ENCODE results near the gene ZNF777.
A peak's percentile ranks its signal among the peaks of the same experiment; 100 is the strongest.
"Not testable (repeated sequence)": the region's sequence is repeated elsewhere in the genome, so short reads cannot be mapped to it uniquely, and the experiment has no call there.

The ZNF777 gene

GRCh38 chr7:149449897-149450296, 11.0 kb downstream of the ZNF777 start:
- no peak for DNase-seq

DNA sequence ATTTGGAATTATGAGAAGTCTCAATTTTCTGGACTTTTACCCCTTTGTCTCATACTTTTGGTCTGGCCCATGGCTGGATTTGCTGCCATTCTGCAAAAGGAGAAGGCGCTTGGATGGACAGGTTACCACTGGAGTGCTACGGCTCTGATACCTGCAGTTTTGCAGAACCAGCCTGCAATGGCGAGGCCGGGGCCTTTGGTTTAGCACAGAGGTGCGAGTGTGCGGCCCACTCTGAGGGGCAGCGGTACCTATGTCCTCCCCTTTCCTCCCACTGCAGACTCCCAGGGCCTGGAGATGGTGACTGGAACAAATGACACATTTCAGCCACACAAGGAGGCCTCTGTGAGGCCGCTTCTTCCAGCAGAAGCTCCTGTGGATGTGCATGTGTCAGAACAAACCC, 11.9 kb downstream of the ZNF777 start:
- DNase-seq: no peak

DNA sequence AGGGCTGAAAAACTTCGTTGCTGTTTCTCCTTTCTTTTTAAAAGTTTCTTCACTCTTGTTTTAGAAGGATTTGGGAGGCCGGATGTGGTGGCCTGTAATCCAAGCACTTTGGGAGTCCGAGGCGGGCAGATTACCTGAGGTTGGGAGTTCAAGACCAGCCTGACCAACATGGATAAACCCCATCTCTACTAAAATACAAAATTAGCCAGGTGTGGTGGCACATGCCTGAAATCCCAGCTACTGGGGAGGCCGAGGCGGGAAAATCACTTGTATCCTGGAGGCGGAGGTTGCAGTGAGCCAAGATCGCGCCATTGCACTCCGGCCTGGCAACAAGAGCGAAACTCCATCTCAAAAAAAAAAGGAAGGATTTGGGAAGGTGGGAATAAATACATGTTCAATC, 14.8 kb downstream of the ZNF777 start:
- DNase-seq: not testable (repeated sequence)

DNA sequence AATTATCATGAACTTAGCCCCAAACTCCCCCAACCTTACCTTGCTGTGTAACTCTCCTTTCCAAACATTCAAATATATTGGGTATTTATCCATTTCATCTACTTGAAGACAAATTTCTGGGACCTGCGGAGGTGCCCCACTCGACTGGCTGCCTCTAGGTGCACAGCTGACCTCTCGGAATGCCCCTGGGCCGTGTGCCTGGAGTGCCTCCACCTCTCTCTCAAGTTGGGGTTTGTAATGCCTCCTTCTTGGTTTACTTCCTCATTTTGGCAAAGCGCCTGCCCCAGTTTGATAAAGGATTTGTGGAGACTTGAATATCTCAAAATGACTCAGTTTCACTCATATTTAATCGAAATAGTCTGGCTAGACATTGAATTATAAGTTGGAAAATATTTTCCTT, 16.6 kb downstream of the ZNF777 start:
- DNase-seq: no peak

DNA sequence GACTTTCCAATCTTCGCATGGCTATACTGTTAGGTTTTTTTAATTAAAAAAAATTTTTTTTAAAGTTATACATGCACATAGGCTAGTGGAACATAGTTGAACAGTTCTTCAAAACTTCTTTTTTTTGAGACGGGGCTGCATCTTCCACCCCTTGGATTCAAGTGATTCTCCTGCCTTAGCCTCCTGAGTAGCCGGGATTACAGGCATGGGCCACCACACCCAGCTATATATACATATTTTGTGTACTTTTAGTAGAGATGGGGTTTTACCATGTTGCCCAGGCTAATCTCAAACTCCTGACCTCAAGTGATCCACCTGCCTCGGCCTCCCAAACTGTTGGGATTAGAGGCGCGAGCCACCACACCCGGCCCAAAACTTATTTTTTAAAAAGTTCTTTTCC, 17.3 kb downstream of the ZNF777 start:
- DNase-seq: no peak

DNA sequence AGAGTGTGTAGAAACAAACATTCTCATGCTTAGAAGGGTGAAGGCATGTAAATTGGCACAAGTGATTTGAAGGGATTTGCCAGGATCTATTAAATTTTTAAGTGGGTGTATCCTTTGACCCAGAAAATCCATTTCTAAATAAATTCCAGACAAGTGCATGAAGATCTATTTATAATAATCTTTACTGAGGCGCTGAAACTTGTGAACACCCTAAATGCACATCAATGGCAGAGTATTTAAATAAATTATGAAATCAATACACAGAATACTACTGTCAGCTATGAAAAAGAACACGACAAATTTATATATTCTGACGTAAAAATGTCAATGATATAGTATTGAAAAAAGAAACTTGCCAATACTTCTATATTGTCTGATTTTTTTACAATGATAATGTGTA, 17.9 kb downstream of the ZNF777 start:
- DNase-seq: no peak

DNA sequence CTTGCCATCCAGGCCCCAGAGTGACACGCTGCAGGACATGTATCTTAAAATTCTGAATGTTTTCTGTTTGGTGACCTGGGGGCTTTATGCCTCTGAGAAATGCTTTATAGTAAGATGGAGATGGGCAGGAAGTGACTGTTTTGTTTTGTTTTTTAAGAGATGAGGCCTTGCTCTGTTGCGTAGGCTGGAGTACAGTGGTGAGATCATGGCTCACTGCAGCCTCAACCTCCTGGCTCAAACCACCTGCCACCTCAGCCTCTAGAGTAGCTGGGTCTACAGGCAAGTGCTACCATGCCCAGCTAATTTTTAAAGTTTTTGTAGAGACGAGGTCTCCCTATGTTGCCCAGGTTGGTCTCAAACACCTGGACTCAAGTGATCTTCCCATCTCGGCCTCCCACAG, 20.6 kb downstream of the ZNF777 start:
- no peak for DNase-seq

DNA sequence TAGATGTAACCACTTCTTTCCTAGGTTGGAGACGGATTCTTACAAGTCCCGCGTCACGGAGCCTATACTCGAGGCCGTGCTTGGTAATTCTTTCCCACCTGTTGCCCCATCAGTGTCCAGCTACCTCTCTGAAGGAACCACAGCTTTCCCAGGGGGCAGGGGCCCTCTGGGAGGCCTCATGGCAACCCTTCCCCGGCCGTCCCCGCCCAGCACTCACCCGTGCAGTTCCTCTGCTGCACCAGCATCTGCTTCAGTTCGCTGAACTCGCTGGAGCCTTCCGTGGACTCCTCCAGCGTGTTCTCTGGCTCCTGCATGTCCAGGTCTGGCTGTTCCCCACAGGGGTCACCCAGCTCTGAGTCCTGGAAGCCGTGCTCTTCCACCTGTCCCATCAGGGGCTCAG, 24.5 kb downstream of the ZNF777 start:
- no peak for DNase-seq

DNA sequence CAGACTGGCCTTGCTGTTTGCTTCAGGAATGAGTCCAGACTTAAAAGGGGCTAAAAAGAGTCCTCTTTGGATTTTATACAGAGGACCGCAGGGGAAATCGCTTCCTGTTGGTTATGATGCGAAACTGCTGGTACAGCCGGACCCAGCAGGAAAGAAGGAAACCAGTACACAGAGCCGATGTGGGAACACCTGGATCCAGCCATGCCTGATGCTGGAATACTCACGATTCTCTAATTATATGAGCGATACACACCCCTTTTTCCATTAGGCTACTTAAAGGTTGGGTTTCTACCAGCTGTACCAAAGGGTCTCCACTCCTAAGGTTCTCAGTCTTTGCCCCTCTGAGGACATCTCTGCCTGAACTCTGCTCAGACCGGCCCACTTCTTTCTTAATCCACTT, 27.7 kb downstream of the ZNF777 start:
- DNase-seq: no peak

GRCh38 chr7:149432121-149432691, 28.7 kb downstream of the ZNF777 start:
- no peak for DNase-seq

DNA sequence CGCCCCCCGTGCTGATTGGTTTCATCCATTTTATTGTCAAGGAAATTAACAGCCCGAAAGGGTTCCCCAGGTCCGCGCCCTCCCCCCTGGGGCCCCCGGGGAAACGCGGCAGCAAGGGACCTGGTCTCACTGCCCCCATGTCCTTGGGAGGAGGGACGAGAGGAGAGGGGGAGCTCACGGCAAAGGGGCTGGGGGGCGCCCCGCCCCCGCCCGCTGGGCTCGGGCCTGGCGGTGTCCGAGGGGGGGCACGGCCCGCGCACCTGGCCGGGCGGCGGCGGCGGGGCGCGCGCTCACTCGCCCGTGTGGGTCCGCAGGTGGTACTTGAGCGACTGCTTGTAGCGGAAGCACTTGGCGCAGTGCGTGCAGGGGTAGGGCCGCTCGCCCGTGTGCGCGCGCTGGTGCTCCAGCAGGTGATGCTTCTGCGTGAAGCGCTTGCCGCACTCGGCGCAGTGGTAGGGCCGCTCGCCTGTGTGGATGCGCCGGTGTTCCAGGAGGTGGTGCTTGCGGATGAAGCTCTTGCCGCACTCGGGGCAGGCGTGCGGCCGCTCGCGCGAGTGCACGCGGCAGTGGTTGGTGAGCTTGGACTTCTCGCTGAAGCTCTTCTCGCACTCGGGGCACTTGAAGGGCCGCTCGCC, 29.3 kb downstream of the ZNF777 start:
- DNase-seq: no peak

DNA sequence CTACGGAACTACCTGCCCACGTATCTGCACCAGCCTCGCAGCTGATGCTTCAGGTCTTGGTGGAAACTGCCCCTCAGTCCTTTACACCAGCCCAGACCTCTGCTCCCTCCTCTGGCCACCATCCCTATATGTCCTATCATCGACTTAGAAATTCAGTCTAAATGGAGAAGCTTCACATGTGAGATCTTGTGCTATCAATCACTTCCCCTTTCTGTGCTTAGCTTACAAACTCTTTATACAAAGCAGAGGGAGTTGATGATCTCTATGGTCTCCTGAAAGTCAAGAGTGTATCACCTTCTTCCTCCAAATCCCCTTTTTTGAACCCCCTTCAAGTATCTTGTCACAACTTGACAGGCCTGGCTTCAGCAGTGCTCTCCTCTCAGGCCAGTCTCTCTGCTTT, 30.7 kb downstream of the ZNF777 start:
- DNase-seq: no peak

DNA sequence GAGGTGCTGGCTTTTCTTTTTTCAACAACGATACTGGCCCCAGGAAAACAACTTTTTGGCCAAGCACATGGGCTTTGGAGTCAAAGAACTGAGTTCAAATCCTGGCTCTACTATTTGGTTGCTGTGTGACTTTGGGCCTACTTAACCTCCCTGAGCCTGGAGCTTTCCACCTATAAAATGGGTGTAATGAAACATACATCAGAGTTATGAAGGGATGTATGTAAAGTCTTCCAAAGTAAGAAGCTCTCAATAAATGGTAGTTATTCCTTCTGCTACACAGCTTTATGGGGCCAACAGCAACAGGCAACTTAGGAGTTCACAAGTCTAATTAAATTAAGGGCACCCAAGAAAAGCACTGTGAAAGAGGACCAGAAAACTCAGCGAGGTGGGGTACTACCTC, 33.0 kb downstream of the ZNF777 start:
- DNase-seq: no peak

DNA sequence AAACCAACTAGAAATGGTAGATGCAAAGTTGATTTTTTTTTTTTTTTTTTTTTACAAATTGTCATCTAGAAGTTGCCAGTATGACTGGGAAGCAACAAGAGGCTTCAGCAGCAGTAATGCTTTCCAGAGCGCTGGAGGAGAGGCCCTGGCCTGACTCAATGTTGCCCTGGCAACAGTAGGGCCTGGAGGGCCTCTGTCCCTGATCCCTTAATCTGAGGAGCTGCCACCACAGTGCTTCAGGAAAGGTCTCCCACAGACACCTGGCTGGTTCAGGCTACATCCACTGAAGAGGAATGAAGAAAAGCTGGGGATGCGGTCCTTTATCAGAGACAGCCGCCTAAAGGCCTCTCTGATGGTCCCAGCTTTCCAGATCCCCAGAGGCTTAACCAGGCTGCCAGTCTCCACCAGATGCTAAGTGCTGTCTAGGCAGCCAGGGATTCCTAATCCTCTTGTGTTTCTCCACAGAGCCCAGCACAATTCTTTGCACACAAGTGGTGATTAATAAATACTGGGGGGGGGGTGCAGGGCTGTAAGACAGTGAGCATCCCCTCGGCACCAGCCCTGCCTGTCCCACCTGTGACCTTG, 33.7 kb downstream of the ZNF777 start:
- DNase-seq: peak in 1 of 3 experiments; percentile 45

GRCh38 chr7:149423449-149424110, 37.3 kb downstream of the ZNF777 start:
- peak in 2 of 3 experiments; percentile 87 to 90 for DNase-seq

- DNase-seq: peak in 2 of 3 experiments; percentile 81 to 83
Observed at GRCh38 chr7:149422914-149423301, 38.0 kb downstream of the ZNF777 start.

DNA sequence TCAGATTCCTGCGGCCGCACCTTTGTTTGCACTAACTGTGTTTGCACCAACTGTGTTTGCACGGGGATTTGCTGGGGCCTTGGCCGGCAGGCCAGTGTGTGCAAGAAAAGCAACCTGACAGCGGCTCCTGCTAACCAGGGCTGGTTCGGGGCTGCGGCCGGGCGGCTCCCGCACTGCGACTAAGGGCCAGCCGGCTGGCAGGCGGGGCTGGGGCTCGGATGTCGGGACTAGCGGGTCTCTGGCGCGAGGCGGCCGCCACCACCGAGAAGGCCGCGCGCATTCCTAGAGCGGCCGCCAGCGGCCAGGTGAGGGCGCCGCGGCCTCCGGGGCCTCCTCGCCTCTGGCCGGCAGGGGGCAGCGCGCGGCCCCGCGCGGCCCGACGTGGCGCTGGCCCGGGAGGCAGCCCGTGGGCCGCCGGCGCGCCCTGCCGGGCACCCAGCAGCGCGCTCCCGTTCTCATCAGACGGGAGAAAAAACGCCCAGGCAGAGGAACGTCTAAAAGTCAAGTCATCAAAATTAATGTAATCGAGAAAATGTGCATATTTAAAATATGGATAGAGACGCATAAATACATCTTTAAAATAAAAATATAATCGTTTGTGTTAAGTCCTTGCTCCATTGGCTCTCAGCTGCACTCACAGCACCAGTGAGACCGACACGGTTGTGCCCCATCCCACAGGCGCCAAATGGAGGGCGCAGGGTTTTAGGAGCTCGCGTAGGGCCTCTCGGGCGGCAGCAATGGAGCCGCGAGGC, 38.5 kb downstream of the ZNF777 start:
- peak; percentile 86 to 88 (median 87) for DNase-seq

DNA sequence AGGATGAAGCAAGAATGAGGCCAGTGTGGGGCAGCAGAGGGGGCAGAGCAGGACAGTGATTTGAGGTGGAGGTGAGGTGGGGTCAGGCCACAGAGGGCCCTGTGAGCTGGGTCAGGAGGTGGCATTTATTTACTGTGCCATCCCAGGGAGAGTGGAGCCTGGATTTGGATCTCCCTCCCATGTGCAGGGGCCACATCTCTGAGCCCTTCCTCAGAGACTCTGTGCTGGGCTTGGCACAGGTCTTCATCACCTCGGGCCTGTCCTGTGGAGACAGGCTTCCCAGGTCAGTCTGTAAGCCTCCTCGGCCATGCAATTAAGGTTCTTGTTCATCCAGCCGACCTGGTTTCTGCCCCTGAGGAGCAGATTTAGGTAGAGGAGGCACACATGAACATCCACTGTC, 40.9 kb downstream of the ZNF777 start:
- DNase-seq: no peak

GRCh38 chr7:149415391-149416071, 45.3 kb downstream of the ZNF777 start:
- no peak for DNase-seq

DNA sequence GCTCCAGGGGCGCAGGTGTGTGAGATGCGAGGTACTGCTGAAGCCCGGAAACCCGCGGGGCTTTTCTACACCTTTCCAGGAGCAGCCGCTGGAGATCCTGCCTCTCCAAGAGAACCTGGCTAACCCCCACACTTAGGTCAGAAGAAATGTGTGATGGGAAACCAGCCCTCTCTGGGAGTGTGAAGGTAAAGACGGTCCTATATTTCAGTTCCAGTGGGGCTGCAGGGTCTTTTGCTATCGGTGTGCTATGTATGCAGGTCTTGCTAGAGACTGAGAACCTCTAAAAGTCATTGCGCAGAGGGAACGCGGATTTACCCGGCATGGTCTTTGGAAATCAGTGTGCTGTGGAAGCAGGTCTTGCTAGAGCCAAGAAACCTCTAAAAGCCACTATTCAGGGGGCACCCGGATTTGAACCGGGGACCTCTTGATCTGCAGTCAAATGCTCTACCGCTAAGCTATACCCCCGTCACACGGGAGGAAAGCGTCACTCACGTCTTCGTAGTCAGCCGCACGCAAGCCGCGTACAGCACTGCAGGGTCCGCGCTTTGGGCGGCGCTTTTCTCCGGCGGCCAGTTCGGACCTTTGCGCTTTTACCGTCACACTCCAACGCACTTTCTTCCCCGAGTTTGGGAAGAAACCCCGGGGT, 46.0 kb downstream of the ZNF777 start:
- DNase-seq: no peak

DNA sequence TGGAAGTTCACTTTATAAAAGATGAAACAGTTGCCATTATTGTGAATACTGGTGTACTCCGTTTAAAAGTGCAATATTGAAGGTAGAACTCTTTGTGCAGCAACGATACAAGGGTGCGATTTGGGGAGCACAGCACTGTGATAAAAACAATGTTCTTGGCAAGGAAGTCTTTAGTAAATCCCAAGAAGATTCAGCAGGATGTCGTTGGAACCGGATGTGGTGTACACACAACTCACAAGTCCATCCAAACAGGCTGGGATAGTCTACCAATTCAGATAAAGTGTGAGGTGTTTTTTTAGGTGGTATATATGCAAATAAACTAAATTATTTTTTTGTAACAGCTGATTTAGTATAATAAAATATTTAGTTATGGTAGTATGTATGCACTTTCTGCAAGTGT, 46.7 kb downstream of the ZNF777 start:
- DNase-seq: no peak

DNA sequence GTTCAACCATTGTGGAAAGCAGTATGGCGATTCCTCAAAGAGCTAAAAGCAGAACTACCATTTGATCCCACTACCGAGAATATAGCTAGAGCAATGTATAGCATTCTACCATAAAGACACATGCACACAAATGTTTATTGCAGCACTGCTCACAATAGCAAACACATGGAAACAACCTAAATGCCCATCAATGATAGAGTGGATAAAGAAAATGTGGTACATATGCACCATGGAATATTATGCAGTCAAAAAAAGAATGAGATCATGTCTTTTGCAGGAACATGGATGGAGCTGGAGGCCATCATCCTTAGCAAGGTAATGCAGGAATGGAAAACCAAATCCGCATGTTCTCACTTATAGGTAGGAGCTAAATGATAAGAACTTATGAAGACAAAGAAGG, 47.8 kb downstream of the ZNF777 start:
- not testable (repeated sequence) for DNase-seq

Measured in NCI-H1417 (cell line).